Stomach (tissue), 4 donors: ENCODE results near the gene PXMP4.

Source experiments
- POLR2A ChIP-seq, 4 donors: fragments of 450-650 bp; IDR thresholded peaks; one replicate each; pipeline ENCODE4 v1.6.1; 2016; ENCODE audit warnings: antibody characterized with exemption in 4 of 4, control low read depth in 2 of 4, mild to moderate bottlenecking in 1 of 4, moderate library complexity in 1 of 4
- POLR2AphosphoS5 ChIP-seq, 3 donors: sonication (generic); formaldehyde crosslinking; IDR thresholded peaks; one replicate each; pipeline ENCODE4 v1.6.1; 2016; ENCODE audit warnings: antibody characterized with exemption in 3 of 3
- TF ChIP-seq, protein P1 (sequence below), 7 experiments: fragments of 450-650 bp in 4 of 7; fragments of 200-600 bp in 3 of 7; sonication (generic) in 3 of 7; IDR thresholded peaks; one replicate each; pipeline ENCODE4 v1.5.1; 2016 to 2019; ENCODE audit warnings: antibody characterized with exemption in 7 of 7, control low read depth in 2 of 7, mild to moderate bottlenecking in 1 of 7

DNA sequence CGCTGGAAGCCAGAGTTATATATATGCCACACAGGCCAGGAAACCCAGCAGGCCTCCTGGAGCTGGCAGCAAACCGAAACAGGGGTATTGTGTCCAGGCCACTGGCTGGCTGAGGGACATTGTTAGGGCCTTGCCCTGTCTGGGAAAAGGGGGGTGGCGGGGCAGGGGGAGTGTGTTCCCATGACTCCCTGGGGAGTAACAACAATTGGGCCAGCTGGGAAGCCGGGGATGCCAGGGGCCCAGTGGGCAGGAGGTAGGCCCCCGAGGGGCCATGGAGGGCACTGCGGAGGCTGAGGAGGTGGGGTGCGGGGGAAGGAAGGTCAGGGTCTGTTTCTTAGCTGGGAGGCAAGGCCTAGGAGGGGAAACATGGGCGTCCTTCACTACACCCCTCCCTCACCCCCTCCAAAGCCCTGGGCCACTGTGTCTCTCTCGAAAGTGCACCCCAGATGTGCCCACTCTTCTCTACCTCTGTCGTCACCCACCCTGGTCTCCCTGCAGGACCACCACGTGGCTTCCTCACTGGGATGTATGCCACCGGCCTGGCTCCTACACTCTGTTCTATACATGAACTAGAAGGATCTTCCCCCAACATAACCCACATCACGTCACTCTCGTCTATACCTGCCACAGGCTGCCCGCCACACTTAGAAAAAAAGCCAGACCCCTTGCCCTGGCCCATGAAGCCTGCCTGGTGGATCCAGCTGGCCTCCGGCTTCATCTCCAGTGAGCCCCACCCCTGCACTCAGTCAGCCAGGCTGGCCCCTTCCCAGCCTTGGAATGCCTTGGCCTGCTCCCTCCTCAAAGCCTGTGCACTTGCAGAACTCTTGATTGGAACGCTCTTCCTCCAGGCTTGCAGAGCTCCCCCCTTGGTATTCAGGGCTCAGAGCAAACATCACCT, 26.1 kb downstream of the PXMP4 start:
- no peak for TF ChIP-seq POLR2AphosphoS5 (IDR thresholded peaks at IDR 0.05)
- TF ChIP-seq, protein P1, sequence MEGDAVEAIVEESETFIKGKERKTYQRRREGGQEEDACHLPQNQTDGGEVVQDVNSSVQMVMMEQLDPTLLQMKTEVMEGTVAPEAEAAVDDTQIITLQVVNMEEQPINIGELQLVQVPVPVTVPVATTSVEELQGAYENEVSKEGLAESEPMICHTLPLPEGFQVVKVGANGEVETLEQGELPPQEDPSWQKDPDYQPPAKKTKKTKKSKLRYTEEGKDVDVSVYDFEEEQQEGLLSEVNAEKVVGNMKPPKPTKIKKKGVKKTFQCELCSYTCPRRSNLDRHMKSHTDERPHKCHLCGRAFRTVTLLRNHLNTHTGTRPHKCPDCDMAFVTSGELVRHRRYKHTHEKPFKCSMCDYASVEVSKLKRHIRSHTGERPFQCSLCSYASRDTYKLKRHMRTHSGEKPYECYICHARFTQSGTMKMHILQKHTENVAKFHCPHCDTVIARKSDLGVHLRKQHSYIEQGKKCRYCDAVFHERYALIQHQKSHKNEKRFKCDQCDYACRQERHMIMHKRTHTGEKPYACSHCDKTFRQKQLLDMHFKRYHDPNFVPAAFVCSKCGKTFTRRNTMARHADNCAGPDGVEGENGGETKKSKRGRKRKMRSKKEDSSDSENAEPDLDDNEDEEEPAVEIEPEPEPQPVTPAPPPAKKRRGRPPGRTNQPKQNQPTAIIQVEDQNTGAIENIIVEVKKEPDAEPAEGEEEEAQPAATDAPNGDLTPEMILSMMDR (IDR thresholded peaks at IDR 0.05), result no peak
- no peak for TF ChIP-seq POLR2A (IDR thresholded peaks at IDR 0.05)
